Measurements from ENCODE around the gene BEST1.
A peak's percentile ranks its signal among the peaks of the same experiment; 100 is the strongest.

BEST1 gene

DNA sequence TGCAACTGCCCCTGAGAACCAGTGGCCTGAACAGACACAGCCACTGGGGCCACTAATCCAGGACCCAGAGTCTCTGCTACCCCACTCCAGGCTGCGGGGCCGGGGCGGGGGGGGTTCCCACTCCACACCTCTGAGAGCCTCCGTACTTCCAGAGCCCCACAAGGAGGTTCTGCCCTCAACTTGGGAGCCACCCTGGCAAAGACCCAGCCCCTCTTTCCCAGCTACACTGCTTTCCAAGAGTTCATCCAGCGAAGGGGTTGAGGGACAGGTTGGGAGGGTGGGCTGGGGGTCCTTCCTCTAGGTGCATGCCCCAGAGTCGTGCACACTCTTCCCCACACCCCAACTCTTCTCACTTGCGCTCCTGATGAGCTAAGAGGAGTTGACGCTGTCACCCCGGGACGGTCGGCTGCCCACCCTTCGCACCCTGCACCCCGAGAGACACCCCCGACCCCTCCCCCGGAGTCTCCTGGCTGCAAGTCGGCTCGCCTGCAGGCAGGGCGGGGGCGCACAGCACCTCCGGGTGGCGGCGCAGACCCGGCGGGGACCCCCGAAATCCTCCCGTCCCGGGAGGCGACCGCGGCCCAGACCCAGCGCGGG, 33.3 kb upstream of the BEST1 start:
- DNase-seq (ENCODE audit: low spot score): peak; percentile 34

DNA sequence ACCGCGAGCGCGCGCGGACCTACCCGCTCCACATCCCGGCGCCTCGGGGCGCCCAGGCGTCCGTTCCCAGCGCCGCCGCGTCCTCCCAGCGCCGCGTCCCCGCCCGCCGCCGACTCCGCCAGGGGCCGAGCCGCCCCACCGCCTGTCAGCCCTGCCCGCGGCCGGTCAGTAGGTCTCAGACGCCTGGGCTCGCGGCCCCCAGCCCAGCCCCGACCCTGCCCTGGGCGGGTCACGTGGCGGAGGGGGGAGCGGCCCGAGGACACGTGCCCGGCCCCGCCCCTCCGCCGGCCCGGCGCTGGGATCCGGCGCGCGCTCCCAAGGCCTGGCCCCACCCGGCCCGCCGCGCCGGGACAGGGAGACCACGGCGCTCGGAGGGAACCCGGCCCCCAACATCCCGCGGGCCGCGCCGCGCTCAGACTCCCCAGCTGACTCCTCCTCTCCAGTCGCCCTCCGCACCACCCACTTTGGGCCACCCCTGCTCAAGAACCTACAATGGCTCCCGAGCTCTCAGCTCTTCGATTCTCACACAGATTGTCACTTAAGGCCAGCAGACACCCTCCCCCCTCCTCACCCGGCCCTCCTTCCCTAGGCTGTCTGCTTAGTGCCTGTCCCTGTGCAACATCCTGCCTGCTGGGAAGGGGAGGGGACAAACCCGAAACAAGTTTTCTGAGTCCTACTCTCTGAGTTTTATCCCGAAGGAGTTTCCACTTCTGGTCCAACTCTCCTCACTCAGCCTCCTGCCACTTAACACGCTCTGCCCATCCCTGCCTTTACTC, 32.6 kb upstream of the BEST1 start, which contains the start of gene RAB3IL1:
TSS of gene RAB3IL1 (minus strand) at position 233 of the 776 bp plus-strand sequence. CDS start at position 34, 199 bp downstream.
- DNase-seq (ENCODE audit: low spot score): peak; percentile 82

DNA sequence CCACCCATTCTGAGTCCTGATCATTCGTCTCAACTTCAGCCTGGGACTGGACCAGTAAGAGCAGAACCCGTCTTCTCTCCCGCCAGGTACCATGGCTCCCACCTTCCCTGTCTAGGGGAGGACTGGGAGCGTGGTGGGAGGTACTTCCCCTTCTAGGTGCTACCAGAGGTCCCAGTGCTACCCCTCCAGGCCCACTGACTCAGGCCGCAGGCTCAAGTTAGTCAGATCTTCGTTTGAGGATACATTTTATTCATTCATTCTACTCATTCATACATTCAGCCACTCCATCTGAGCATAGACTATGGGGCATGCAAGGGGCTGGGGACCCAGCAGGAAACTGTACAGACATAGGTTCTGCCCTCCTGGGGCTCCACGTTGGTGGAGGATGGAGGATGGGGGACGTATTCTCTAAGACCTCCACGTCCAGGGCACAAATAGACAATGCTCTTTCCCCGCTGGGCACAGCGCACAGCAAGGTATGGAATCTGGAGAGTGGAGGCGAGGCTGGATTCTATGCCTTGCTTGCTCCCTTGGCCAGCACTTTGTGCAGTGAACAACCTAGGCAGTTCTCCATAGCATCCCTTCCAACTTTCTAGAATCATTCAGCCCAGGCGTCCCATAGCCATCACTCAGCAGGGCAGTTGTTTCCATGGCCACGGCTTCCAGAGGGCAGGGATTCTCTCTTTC, 31.8 kb upstream of the BEST1 start:
- peak; percentile 3 for DNase-seq (ENCODE audit: low spot score)

DNA sequence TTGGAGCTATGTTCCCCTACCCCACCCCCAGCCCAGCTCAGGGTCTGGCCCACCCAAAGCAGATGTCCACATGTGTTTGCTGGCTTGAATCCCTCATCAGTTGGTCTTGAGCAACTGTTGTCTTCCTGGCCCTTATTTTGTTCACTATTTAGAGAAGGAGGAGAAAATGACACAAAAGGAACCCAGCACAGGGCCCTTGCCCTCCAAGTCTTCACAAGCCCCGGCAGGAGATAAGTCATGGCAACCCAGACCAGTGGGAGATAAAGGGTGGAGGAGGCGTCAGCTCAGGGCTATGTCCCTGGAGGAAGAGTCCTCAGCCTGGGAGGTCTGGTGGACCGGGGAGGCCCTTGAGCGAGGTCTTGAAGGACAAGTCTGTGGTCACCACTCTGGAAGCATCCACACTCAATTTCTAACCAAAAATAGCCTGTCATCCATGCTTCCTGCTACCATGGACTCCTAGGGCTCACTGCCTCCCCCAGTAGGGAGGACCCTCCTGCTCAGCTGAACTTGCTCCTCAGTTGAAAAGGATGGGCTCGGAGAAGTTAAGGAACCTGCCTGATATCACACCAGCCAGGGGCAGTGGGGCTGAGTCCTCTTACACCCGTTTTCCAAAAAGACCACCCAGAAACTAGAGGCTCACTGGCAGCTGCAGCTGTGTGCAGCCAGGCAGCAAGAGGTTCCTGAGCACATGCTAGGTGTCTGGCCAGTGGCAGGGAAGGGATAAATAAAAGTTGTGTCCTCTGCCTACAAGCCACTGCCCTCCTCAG, 31.0 kb upstream of the BEST1 start:
- peak; percentile 10 for DNase-seq (ENCODE audit: low spot score)

DNA sequence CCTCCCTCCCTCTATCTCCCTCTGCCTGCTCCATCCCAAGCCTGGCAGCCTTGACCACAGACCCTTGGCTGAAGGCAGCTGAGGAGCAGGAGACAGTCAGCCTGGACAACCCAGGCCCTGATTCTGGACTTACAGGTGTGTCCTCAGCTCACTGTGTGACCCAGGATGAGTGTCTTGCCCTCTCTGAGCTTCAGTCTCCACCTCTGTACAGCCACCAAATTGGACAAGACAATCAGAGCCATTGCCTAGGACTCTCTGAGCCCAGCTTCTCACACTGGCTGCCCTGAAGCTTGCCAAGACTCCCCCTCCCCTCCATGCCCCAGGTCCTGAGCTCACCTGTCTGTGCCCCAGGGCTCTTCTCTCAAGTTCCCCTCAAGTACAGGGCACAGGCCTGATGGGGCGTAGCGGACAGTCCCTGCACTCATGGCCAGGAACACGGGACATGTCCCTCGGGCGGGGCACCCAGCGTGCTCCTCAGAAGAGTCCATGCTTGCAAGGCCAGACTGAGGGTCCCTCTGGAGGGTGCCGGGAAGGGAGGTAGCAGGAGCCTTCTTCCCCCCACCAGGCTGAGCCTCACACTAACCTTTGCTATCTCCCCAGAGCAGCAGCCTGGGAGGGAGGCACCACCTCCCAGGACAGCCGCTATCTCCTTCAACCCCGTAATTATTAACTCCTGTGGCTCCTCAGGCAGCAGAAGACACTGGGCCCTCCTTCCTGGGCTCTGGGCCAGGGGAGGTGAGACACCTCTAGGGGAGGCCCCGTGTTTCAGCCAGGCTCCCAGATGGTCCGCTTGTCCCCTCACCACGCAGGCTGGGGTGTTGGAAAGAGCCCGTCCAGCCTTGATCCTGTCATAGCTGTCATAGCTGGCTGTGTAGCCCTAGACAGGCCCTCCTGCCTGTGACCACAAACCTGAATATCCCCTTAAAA, 30.2 kb upstream of the BEST1 start:
- peak; percentile 2 for DNase-seq (ENCODE audit: low spot score)

DNA sequence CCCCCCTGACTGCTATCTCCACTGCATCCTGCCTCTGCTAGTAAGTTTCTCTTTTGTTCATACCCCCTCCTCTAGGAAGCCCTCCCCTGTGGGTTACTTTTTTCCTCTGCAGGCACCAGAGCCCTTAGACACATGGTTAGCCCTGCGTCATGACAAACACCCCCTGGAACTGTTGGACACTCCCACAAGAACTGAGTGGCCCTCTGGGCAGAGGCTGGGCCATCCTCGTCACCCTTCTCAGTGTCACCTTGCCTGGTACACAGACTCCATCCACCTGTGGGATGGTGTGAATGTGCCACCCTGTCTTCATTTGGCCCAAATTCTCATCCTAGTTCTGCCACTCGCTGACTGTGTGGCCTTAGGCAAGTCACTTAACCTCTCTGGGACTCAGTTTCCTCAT, 28.7 kb upstream of the BEST1 start:
- peak; percentile 2 for DNase-seq (ENCODE audit: low spot score)

DNA sequence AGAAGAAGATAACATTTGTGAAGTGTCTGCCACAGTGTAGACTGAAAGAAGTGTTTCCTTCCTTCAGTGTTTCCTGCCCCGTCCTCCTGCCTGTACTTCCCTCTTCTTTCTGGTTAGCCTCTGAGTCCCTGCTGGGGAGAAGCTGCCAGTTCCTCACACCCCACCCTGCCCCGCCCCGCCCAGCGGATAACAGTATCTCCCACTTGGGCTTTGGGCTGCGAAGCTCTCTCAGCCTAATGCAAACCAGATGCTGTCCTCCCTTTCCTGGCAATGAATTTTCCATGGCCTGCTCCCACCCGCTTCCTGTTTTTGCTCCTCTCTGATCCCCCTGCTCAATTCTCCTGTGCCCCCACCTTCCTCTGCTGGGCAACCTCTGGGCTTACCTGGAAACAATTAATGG, 27.6 kb upstream of the BEST1 start:
- DNase-seq (ENCODE audit: low spot score): peak; percentile 86

DNA sequence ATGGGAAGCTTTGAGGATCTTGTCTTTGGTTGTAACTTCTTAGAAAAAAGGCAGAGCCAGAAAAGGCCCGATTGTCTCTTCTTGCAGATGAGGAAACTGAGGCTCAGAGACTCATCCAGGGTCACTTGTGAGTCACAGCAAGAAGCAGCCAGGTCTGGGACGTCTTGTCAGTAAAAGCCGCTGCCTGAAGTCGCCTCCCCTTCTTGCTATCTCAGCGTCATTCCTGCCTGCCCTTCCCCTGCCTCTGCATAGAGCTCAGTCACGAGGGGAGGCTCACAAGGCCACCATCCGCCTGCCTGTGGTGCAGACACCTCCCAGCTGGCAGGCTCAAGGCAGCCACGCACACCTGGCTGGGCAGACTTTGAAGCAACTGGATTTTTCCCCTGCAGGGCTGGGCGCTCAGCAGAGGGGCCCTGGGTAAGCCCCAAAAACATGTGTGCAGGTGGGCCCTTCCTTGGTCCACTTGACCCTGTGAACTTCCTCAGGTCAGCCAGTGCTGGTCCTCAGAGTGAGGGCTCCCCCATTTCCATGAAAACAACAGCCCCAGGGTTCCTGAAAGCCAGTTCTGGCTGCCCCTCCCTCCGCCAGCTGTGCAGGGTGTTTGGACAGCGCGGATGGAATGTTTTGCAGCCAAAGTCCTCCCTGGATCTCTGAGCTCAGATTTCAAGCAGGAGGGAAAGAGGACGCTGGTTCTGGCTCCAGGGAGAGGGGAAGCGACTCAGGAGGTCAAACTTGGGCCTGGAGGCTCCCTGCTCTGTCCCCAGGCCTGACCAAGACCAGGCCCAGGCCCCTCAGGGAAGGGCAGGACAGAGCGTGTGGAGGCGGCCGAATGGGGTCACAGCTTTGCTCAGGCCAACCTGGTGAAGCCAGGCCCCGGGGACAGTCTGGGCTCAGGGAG, 26.7 kb upstream of the BEST1 start:
- DNase-seq (ENCODE audit: low spot score): peak; percentile 74

DNA sequence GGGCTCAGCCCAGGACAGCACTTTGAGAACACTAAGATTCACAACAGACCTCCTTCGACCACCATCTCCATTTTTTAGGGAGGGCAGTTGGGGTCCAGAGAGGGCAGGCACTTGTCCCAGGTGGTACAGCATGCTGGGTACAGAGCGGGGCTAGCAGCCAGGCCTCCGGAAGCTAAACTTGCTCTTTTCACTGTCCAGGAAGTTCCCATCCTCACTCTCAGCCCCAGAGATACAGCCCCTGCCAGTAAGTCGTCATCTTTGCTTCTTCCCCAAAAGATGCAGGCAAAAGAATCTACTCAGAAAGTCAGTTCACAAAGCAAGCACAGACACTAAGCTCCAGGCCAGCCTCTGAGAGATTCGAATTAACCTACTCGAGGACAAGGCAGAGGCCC, 26.1 kb upstream of the BEST1 start:
- peak; percentile 2 for DNase-seq (ENCODE audit: low spot score)

DNA sequence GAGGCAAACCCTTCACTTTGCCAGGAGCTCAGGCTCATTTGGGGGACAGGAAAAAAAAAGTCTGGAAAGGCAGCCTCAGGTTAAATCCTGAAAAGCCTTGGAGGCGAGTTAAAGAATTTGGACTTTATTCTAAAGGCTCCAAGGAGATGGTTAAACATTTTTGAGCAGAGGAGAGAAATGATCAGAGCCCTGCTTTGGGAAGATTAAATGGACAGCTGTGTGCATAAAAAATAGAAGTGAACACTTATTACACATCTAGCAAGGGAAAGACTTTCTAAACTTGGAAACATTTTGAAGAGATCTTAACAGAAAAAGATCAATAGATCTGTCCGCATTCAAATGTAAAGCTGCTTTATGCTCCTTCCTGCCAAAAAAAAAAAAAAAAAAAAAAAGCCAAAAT, 24.4 kb upstream of the BEST1 start:
- DNase-seq (ENCODE audit: low spot score): no peak

DNA sequence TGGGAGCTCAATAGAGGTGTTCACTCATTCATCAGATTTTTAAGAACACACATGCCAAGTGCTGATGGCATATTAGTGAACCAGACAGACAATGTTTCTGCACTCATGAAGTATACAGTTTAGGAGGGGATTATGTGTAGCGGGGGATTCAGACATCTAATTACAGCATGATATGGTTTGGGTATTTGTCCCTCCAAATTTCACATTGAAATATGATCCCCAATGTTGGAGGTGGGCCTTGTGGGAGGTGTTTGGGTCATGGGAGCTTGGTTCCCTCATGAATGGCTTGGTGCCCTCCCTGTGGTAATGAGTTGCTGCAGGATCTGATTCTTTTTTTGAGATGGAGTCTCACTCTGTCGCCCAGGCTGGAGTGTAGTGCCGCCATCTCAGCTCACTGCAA, 23.9 kb upstream of the BEST1 start:
- DNase-seq (ENCODE audit: low spot score): no peak

DNA sequence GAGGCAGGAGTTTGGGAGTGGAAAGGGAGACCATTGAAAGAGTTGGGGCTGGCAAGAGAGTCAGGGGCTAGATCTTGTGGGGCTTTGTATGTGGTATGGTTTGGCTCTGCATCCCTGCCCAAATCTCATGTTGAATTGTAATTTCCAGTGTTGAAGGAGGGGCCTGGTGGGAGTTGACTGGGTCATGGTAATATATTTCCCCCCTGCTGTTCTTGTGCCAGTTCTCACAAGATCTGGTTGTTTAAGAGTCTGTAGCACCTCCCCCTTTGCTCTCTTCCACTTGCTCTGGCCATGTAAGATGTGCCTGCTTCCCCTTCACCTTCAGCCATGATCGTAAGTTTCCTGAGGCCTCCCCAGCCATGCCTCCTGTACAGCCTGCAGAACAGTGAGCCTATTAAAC, 22.6 kb upstream of the BEST1 start:
- no peak for DNase-seq (ENCODE audit: low spot score)

DNA sequence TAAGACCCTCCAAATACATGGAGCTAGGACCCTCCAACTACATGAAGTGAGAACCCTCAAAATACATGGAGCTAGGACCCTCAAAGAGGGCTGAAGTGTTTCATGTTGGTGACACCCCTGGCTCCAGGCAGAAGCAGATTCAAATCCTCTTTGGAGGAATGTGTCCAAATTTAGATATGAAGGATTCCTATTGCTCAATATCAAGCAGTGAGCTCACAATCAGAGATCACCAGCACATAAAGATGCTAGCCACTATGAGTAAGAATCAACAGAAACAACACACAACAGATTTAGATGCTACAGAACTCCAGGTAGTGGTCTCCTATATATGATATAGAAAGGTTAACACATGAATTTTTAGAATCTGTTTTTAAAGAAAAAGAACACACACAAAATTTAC, 21.5 kb upstream of the BEST1 start:
- DNase-seq (ENCODE audit: low spot score): peak; percentile 44

DNA sequence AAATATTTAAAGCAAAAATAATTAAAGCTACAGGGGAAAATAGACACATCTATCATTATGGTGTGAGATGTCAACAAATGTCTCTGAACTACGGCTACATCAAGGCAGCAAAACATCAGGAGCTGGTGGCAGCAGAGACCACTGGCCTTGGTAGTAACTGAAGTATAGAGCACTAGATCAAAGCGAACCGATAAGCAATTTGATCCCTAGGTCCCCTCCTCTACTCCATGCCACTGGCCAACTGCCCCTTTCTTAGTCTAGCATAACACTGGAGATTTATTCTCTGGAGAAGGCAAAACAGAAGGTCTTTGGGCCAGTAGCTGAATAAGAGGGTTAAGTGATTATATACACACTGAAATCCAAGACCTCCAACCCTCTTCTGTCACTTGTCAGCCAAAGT, 19.2 kb upstream of the BEST1 start:
- no peak for DNase-seq (ENCODE audit: low spot score)

DNA sequence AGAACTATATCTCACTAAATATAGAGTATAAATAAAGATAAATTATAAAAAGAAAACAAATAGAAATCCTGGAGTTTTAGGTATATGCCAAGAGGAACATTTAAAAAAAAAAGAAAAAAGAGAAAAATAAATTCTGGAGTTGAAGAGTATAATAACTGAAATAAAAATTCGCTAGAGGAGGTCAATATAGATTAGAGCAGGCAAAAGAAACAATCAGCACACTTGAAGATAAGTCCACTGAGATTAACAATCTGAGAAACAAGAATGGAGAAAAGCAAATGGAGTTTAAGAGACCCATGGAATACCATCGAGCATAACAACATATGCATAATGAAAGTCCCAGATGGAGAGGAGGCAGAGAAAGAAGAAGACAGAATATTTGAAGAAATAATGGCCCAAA, 14.3 kb upstream of the BEST1 start:
- no peak for DNase-seq (ENCODE audit: low spot score)

DNA sequence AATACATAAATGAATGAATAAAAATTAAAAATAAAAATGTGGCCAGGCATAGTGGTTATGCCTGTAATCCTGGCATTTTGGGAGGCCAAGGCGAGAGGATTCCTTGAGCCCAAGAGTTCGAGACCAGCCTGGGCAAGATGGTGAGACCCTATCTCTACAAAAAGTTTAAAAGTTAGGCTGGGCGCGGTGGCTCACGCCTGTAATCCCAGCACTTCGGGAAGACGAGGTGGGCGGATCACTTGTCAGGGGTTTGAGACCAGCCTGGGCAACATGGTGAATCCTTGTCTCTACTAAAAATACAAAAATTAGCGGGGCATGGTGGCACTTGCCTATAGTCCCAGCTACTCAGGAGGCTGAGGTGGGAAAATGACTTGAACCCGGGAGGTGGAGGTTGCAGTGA, 9.7 kb upstream of the BEST1 start:
- DNase-seq (ENCODE audit: low spot score): no peak

DNA sequence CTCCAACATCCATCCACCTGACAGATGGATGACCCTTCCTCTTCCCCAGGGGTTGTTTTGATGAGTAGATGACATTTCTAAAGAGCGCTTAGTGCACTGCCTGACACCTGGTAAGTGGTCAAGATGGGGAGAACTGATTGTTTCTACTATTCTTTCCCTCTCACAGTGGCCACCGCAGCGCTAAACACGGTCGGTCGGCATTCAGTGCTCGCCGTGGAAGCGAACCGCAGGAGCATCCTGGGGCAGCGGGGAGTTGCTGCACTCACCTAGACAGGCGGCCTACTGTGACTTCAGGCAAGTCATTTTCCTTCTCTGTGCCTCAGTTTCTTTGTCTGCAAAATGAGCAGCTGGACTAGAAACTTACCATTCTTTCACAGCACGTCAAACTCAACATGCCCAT, 5.0 kb upstream of the BEST1 start:
- DNase-seq (ENCODE audit: low spot score): no peak

DNA sequence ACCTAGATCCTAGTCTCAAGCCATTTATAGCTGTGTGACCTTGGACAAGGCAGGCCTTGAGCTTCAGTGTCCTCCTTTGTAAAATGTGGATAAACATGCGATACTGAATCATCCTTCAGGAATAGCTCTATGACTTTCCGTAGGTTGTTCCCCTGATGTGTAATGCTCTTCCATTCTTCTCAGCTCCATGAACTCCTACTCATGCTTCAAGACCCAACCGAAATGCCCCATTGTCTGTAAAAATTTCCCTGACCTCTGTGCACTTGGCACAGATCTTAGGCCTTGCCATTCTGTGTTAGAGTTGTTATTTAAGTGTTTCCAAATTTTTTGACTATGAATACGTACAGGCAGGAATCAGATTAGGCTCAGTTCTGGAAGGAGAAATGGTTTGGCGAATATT, 3.3 kb upstream of the BEST1 start:
- DNase-seq (ENCODE audit: low spot score): no peak

DNA sequence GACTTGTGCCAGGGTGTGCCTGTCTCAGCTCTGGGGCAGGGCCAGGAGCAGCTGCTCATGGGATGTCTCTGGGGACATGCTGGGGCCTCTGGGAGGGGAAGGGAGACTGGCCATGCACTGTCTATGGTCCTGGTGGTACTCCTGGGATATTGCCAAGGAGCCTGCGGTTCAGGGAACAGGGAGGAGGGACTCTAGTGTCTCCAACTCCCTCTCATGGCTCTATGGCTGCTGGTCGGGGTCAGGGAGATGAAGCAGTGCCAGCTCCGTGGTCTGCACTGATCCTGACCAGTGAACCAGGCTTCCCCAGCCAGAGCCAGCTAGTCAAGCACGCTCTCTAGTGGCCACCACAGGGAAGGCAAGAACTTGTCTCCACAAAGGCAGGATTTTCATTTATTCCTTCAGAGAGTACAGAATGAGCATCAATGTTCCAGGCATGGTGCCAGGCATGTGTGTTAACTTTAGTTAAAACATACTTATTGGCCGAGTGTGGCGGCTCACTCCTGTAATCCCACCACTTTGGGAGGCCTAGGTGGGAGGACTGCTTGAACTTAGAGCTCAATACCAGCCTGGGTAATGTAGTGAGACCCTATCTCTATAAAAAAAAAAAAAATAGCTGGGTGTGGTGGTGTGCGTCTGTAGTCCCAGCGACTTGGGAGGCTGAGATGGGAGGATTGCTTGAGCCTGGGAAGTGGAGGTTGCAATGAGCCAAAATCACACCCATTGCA, 2.5 kb upstream of the BEST1 start:
- peak; percentile 86 for DNase-seq (ENCODE audit: low spot score)

DNA sequence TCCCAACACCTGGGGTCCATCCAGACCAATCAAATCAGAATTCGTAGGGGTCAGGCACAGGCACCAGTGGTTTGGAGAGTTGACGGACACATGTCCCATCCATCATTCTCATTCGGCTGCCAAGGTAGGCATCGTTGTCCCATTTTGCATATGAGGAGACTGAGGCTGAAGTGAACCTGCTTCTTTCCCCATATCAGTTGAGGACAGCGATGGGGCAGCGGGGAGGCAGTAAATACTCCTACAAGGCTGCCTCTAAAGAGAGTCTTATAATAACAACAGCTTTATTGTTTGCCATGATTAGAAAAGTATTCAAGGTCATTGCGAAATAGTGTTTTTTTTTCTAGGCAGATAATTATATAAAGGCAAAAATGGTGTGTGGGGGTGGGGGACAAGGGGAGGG, 1.6 kb upstream of the BEST1 start:
- DNase-seq (ENCODE audit: low spot score): no peak

Measured in hepatic stellate cell (primary cell).